Keratinocyte (primary cell): ENCODE data around the gene SYT2. TPM values are rescaled to one million over a fixed set of nuclear protein-coding genes. Genes with fewer than 3 reads are reported as not detected.

Experiments used
- DNase-seq: peaks from one replicate; pipeline ENCODE4 v3.0.0-alpha.2; 2011; ENCODE audit warnings: low read depth, missing footprints, low spot score
- FAIRE-seq: peaks from 2 replicates; lab custom pipeline; 2011; peaks lifted over from hg19 to GRCh38; lab: Jason Lieb, UNC
- H2AFZ ChIP-seq: 2 replicates; pipeline ENCODE4 v1.6.0; 2012; ENCODE audit warnings: low read length, control low read depth, inconsistent platforms; ENCODE audit not compliant: control insufficient read depth
- H3K27ac ChIP-seq: 2 replicates; pipeline ENCODE4 v1.5.1; 2011; ENCODE audit warnings: low read length; ENCODE audit not compliant: control insufficient read depth, insufficient read depth
- H3K27me3 ChIP-seq: 3 replicates; pipeline ENCODE4 v1.6.0; 2011; ENCODE audit warnings: low read length; ENCODE audit not compliant: control insufficient read depth, insufficient read depth; ENCODE audit errors: extremely low read depth
- H3K36me3 ChIP-seq, 2 experiments: 2 replicates in 1 of 2; 3 replicates in 1 of 2; pipeline ENCODE4 v1.5.1; 2011; ENCODE audit warnings: low read length in 2 of 2, mild to moderate bottlenecking in 1 of 2; ENCODE audit not compliant: control insufficient read depth in 2 of 2, insufficient read depth in 2 of 2; ENCODE audit errors: extremely low read depth in 1 of 2
- H3K4me1 ChIP-seq: 3 replicates; pipeline ENCODE4 v1.5.1; 2011; ENCODE audit warnings: low read length; ENCODE audit not compliant: control insufficient read depth, insufficient read depth; ENCODE audit errors: extremely low read depth
- H3K4me2 ChIP-seq: 3 replicates; pipeline ENCODE4 v1.6.0; 2011; ENCODE audit warnings: low read depth, low read length; ENCODE audit not compliant: control insufficient read depth, insufficient read depth; ENCODE audit errors: extremely low read depth
- H3K4me3 ChIP-seq, 3 experiments: fragments of 200-600 bp in 1 of 3; sonication (generic) in 1 of 3; 2 replicates in 2 of 3; 3 replicates in 1 of 3; pipeline ENCODE4 v1.5.1; 2011 to 2016; ENCODE audit warnings: low read length in 3 of 3, mild to moderate bottlenecking in 3 of 3, control low read depth in 2 of 3, inconsistent platforms in 1 of 3, low read depth in 1 of 3, mixed read lengths in 1 of 3, mixed run types in 1 of 3, moderate library complexity in 1 of 3; ENCODE audit not compliant: control insufficient read depth in 2 of 3, insufficient read depth in 2 of 3; ENCODE audit errors: extremely low read depth in 1 of 3
- H3K79me2 ChIP-seq: 2 replicates; pipeline ENCODE4 v1.6.0; 2012; ENCODE audit warnings: low read length; ENCODE audit not compliant: control insufficient read depth, insufficient read depth
- H3K9ac ChIP-seq: 3 replicates; pipeline ENCODE4 v1.6.0; 2011; ENCODE audit warnings: low read length; ENCODE audit not compliant: control insufficient read depth, insufficient read depth; ENCODE audit errors: extremely low read depth
- H3K9me1 ChIP-seq: 3 replicates; pipeline ENCODE4 v1.6.0; 2011; ENCODE audit warnings: low read length; ENCODE audit not compliant: control insufficient read depth, insufficient read depth; ENCODE audit errors: extremely low read depth
- H3K9me3 ChIP-seq: 2 replicates; pipeline ENCODE4 v1.5.1; 2012; ENCODE audit warnings: low read depth, low read length; ENCODE audit not compliant: control insufficient read depth
- H4K20me1 ChIP-seq: 3 replicates; pipeline ENCODE4 v1.6.0; 2011; ENCODE audit warnings: low read length; ENCODE audit not compliant: control insufficient read depth, insufficient read depth; ENCODE audit errors: extremely low read depth
- CTCF ChIP-seq, 3 experiments: IDR thresholded peaks in 1 of 3; conservative IDR thresholded peaks in 1 of 3; optimal IDR thresholded peaks in 1 of 3; 2 replicates in 2 of 3; 3 replicates in 1 of 3; pipeline versions ENCODE3 to v1.5.1; 2011; ENCODE audit warnings: low read length in 3 of 3, mild to moderate bottlenecking in 3 of 3, moderate library complexity in 2 of 3, control low read depth in 1 of 3, inconsistent platforms in 1 of 3; ENCODE audit not compliant: insufficient read depth in 2 of 3; ENCODE audit errors: extremely low read depth in 1 of 3
- EZH2 ChIP-seq: IDR thresholded peaks from one replicate; pipeline ENCODE4 v1.6.1; 2012; ENCODE audit warnings: inconsistent platforms, mild to moderate bottlenecking, low read length, moderate library complexity
- dilution Hi-C: fragments of 300-500 bp; cut with MboI; formaldehyde crosslinking; loops from one replicate; pipeline ENCODE4 v1.7.0; 2020; ENCODE audit warnings: low sequenced_read_pairs; ENCODE audit not compliant: extremely low pct_ligation_motif_present
- polyA plus RNA-seq, 5 experiments: library from polyadenylated mRNA; depleted of rRNA in 3 of 5; stranded (reverse) in 3 of 5; stranded (forward) in 1 of 5; unstranded in 1 of 5; fragments of >200 nt; gene quantifications; 1 replicate in 1 of 5; 2 replicates in 3 of 5; 3 replicates in 1 of 5; pipeline versions ENCODE4 v1.2.1 to v1.2.3, GENCODE V29; 2011 to 2012; ENCODE audit warnings: missing spikeins in 2 of 5, low read depth in 1 of 5, low replicate concordance in 1 of 5

Gene SYT2
- polyA plus RNA-seq, 1 donor (not counting 4 experiments of a cell fraction or from before 2014, with no cell fraction given) = not detected

GRCh38 chr1:202586871-202587270, 123.4 kb downstream of the SYT2 start:
- Histone ChIP-seq H3K9ac (no peak overlapping the region), H3K9me3 (no peaks in the 10 kb centered on the region), H3K4me2 (no peak overlapping the region), H3K79me2 (no peaks in the 10 kb centered on the region), H3K4me3 (no peak overlapping the region), H3K36me3 (no peaks in the 10 kb centered on the region), H3K27ac (no peak overlapping the region), H3K4me1 (peaks cover 54% of the 10 kb centered on the region), H4K20me1 (no peaks in the 10 kb centered on the region), H3K27me3 (no peaks in the 10 kb centered on the region), H3K9me1 (no peaks in the 10 kb centered on the region), H2AFZ (no peak overlapping the region)
- TF ChIP-seq EZH2 = no peak
- TF ChIP-seq CTCF (optimal IDR thresholded peaks at IDR 0.05 in 1 of 3, IDR thresholded peaks at IDR 0.05 in 1 of 3, conservative IDR thresholded peaks at IDR 0.05 in 1 of 3; ENCODE audit: extremely low read depth in 1 of 3, insufficient read depth in 2 of 3, low read length in 3 of 3) = no peak
- dilution Hi-C loops = no loop called here
- FAIRE-seq (no peak), DNase-seq (no peak)

- Histone ChIP-seq H3K4me3 (no peak overlapping the region), H3K4me2 (no peak overlapping the region), H3K27me3 (no peaks in the 10 kb centered on the region), H3K79me2 (no peaks in the 10 kb centered on the region), H3K9me3 (no peaks in the 10 kb centered on the region), H4K20me1 (no peaks in the 10 kb centered on the region), H3K9ac (no peak overlapping the region), H2AFZ (no peak overlapping the region), H3K27ac (no peak overlapping the region), H3K36me3 (no peaks in the 10 kb centered on the region), H3K9me1 (no peaks in the 10 kb centered on the region), H3K4me1 (peaks cover 47% of the 10 kb centered on the region)
- no peak for TF ChIP-seq EZH2
- FAIRE-seq (peak; percentile 44), DNase-seq (no peak)
- dilution Hi-C loops = no loop called here
Observed at GRCh38 chr1:202586018-202586821, 124.0 kb downstream of the SYT2 start.
